HEK293T (cell line): Measurements from ENCODE around the gene R3HCC1L.

Experiments used
- CTCF ChIA-PET: fragments of 350-600 bp; formaldehyde crosslinking; extraction: SDS; loops from one replicate; lab custom pipeline; 2021; ENCODE audit warnings: antibody characterized with exemption, inconsistent platforms; lab: Yijun Ruan, JAX
- POLR2A ChIA-PET: fragments of 350-600 bp; formaldehyde crosslinking; extraction: SDS; loops from one replicate; lab custom pipeline; 2020; ENCODE audit warnings: antibody characterized with exemption, inconsistent platforms; lab: Yijun Ruan, JAX
- DNase-seq: peaks from one replicate; pipeline ENCODE4 v3.0.0; 2012; ENCODE audit warnings: mixed read lengths; ENCODE audit errors: extremely low spot score
- ARNT ChIP-seq: fragments of 450-650 bp; IDR thresholded peaks from 2 replicates; pipeline ENCODE4 v1.6.1; 2017; ENCODE audit warnings: mild to moderate bottlenecking
- BHLHE40 ChIP-seq: fragments of 450-650 bp; IDR thresholded peaks from 2 replicates; pipeline ENCODE4 v1.6.1; 2016; ENCODE audit warnings: mild to moderate bottlenecking, moderate library complexity, borderline replicate concordance
- CTBP1 ChIP-seq: fragments of 450-650 bp; IDR thresholded peaks from 2 replicates; pipeline ENCODE4 v1.6.1; 2016; ENCODE audit warnings: borderline replicate concordance
- ELF4 ChIP-seq: fragments of 450-650 bp; IDR thresholded peaks from 2 replicates; pipeline ENCODE4 v1.6.1; 2017; ENCODE audit warnings: antibody characterized with exemption
- FOXA1 ChIP-seq: fragments of 450-650 bp; IDR thresholded peaks from 2 replicates; pipeline ENCODE4 v1.6.1; 2016; ENCODE audit warnings: mild to moderate bottlenecking
- FOXK2 ChIP-seq: fragments of 450-650 bp; IDR thresholded peaks from 2 replicates; pipeline ENCODE4 v1.6.1; 2016; ENCODE audit warnings: mild to moderate bottlenecking
- FOXM1 ChIP-seq: fragments of 450-650 bp; IDR thresholded peaks from 2 replicates; pipeline ENCODE4 v1.6.1; 2017; ENCODE audit warnings: mild to moderate bottlenecking, borderline replicate concordance
- HDGF ChIP-seq: fragments of 450-650 bp; IDR thresholded peaks from 2 replicates; pipeline ENCODE4 v1.6.1; 2017; ENCODE audit warnings: antibody characterized with exemption, borderline replicate concordance
- L3MBTL2 ChIP-seq: fragments of 450-650 bp; conservative IDR thresholded peaks from 2 replicates; pipeline ENCODE4 v1.6.1; 2016; ENCODE audit warnings: mild to moderate bottlenecking
- LEF1 ChIP-seq: fragments of 450-650 bp; IDR thresholded peaks from 2 replicates; pipeline ENCODE4 v1.6.1; 2017; ENCODE audit warnings: mild to moderate bottlenecking, borderline replicate concordance
- NFRKB ChIP-seq: fragments of 450-650 bp; IDR thresholded peaks from 2 replicates; pipeline ENCODE4 v1.6.1; 2016; ENCODE audit warnings: mild to moderate bottlenecking, moderate library complexity
- PKNOX1 ChIP-seq: fragments of 450-650 bp; IDR thresholded peaks from 2 replicates; pipeline ENCODE4 v1.6.1; 2016
- SP1 ChIP-seq: fragments of 450-650 bp; IDR thresholded peaks from 2 replicates; pipeline ENCODE4 v1.6.1; 2017
- SUZ12 ChIP-seq: fragments of 450-650 bp; IDR thresholded peaks from 2 replicates; pipeline ENCODE4 v1.6.1; 2016; ENCODE audit warnings: mild to moderate bottlenecking
- TARDBP ChIP-seq: fragments of 450-650 bp; IDR thresholded peaks from 2 replicates; pipeline ENCODE4 v1.6.1; 2016
- ZNF384 ChIP-seq: fragments of 450-650 bp; IDR thresholded peaks from 2 replicates; pipeline ENCODE4 v1.6.1; 2016

R3HCC1L gene

DNA sequence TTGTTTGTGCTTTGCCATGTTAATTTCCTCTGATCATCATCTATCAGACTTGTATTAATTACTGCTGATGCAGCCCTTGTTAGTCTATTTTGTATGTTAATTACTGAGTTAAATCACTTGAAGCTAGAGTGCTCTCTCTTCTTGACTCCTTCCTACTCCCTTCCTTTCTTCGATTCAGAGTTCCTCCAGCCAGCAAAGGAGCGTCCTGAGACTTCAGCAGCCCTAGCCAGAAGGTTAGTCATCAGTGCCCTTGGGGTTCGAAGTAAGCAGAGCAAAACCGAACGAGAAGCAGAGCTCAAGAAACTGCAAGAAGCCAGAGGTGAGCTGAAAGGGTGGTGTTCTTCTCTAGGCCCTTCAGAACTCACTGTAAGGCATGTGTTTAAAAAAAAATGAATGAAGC is 101.4 kb downstream of the R3HCC1L start:
- TF ChIP-seq L3MBTL2 (no peak), FOXM1 (no peak), HDGF (no peak), ARNT (no peak), SP1 (no peak), FOXK2 (no peak)
- POLR2A ChIA-PET = no interaction called here
- no peak for DNase-seq
- CTCF ChIA-PET = no interaction called here

GRCh38 chr10:98236862-98237261 is 102.4 kb downstream of the R3HCC1L start:
- POLR2A ChIA-PET = no interaction called here
- CTCF ChIA-PET = no interaction called here
- no peak for TF ChIP-seq TARDBP
- no peak for TF ChIP-seq ARNT
- TF ChIP-seq SUZ12 = no peak
- no peak for TF ChIP-seq L3MBTL2

GRCh38 chr10:98238391-98238790 is 103.9 kb downstream of the R3HCC1L start:
- TF ChIP-seq HDGF (no peak), ARNT (no peak), TARDBP (no peak), ELF4 (no peak), LEF1 (no peak)
- DNase-seq = no peak
- POLR2A ChIA-PET = no interaction called here
- CTCF ChIA-PET = interaction anchor here (1.1 kb wide), 1 partner anchor 70 kb away, joined by 4 read pairs; no protein-coding TSS in a partner anchor

More at GRCh38 chr10:98236862-98237261, 102.4 kb downstream of the R3HCC1L start:
- no peak for DNase-seq

- ChIA-PET CTCF (no interaction called here), POLR2A (no interaction called here)
- no peak for TF ChIP-seq ARNT
- TF ChIP-seq CTBP1 = no peak
- no peak for TF ChIP-seq LEF1
- TF ChIP-seq NFRKB = no peak
- TF ChIP-seq SP1 = no peak
- TF ChIP-seq TARDBP = no peak
- no peak for TF ChIP-seq L3MBTL2
- no peak for TF ChIP-seq PKNOX1
- no peak for TF ChIP-seq ELF4
- no peak for TF ChIP-seq FOXA1
- no peak for TF ChIP-seq FOXK2
- no peak for DNase-seq
Observed at GRCh38 chr10:98240524-98240923, 106.1 kb downstream of the R3HCC1L start.

DNA sequence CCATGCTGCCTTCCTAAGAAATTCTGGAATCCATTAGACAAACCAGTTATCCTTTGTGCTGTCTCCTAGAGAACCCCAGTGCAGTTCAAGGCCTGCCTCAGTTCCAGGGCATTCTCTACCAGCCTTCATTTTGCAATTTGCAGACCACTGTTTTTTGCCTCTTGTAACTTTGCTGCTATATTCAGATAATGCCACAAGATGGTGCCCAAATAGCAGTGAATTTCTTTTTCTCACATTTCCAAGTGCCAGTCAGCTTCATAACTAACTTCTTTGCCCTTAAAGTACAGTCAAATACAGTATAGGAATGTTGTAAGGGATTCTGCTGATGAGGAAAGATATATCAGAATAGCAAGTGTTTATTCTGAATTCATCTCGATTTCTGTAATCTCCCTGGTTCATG is 108.4 kb downstream of the R3HCC1L start:
- TF ChIP-seq SP1 = no peak
- TF ChIP-seq L3MBTL2 = no peak
- no peak for TF ChIP-seq PKNOX1
- no peak for TF ChIP-seq HDGF
- no peak for TF ChIP-seq TARDBP
- no peak for TF ChIP-seq BHLHE40
- TF ChIP-seq ZNF384 = no peak
- no peak for TF ChIP-seq ARNT
- TF ChIP-seq FOXM1 = no peak
- no peak for TF ChIP-seq FOXK2
- no peak for TF ChIP-seq SUZ12
- TF ChIP-seq FOXA1 = no peak
- TF ChIP-seq ELF4 = no peak
- TF ChIP-seq CTBP1 = no peak
- no peak for TF ChIP-seq NFRKB
- TF ChIP-seq LEF1 = no peak
- POLR2A ChIA-PET = no interaction called here
- DNase-seq = no peak
- CTCF ChIA-PET = interaction anchor here (0.9 kb wide), 1 partner anchor 70 kb away, joined by 3 read pairs; no protein-coding TSS in a partner anchor

GRCh38 chr10:98244141-98244540 is 109.7 kb downstream of the R3HCC1L start:
- TF ChIP-seq ZNF384 (no peak), FOXA1 (no peak), L3MBTL2 (no peak), BHLHE40 (no peak), SUZ12 (no peak), FOXM1 (no peak), ARNT (no peak)
- ChIA-PET CTCF (interaction anchor here (0.5 kb wide), 1 partner anchor 1922 kb away, joined by 3 read pairs; no protein-coding TSS in a partner anchor), POLR2A (no interaction called here)
- no peak for DNase-seq

DNA sequence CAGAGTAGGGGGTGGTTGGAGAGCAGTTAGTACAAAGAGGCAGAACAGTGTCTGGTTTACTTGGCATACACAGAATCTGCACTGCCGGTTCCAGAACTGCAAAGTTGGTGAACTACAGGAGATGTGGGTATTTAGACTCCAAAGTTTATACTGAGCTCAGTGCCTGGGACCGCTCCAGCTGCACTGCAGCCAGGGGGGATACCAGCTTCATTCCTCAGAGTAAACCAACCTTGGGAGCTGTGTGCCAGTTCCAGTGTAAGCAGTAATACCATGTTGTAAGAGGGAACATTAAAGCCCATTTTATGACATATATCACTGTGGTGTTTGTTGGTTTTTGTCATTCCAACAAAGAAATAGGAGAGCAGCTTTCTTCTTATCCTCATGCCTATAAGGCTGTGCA is 110.1 kb downstream of the R3HCC1L start:
- CTCF ChIA-PET = interaction anchor here (0.5 kb wide), 1 partner anchor 1922 kb away, joined by 3 read pairs; no protein-coding TSS in a partner anchor
- POLR2A ChIA-PET = no interaction called here
- no peak for DNase-seq
- TF ChIP-seq SUZ12 = no peak
